H1 (cell line): ENCODE data around the gene PTN. TPM values are rescaled to one million over a fixed set of nuclear protein-coding genes. Genes with fewer than 3 reads are reported as not detected.

Source experiments
- CTCF ChIA-PET: fragments of 300-600 bp; sonication (Branson Sonifier 250); formaldehyde crosslinking; loops from one replicate; lab custom pipeline; 2021; ENCODE audit not compliant: partially characterized antibody; lab: Charles Lee
- POLR2A ChIA-PET: fragments of 300-600 bp; sonication (Branson Sonifier 250); formaldehyde crosslinking; loops from one replicate; lab custom pipeline; 2021; ENCODE audit warnings: inconsistent platforms; ENCODE audit not compliant: partially characterized antibody; lab: Charles Lee
- DNase-seq, 2 experiments: peaks; one replicate each; pipeline versions ENCODE4 v3.0.0 to v3.0.0-alpha.2; 2010 to 2022; ENCODE audit warnings: low spot score in 2 of 2, low read depth in 1 of 2, mixed read lengths in 1 of 2
- FAIRE-seq: peaks from 2 replicates; lab custom pipeline; 2011; peaks lifted over from hg19 to GRCh38; lab: Jason Lieb, UNC
- H2AFZ ChIP-seq: 2 replicates; pipeline ENCODE4 v1.8.1; 2012; ENCODE audit warnings: low read length, inconsistent platforms
- H2AK5ac ChIP-seq: 2 replicates; pipeline ENCODE4 v1.6.1; 2013; ENCODE audit warnings: low read depth, low read length
- H2BK120ac ChIP-seq: replicated peaks from 2 replicates; pipeline ENCODE3; 2013; ENCODE audit warnings: low read depth, low read length, inconsistent platforms
- H2BK12ac ChIP-seq: 2 replicates; pipeline ENCODE4 v1.6.1; 2013; ENCODE audit warnings: low read depth, low read length
- H2BK15ac ChIP-seq: 2 replicates; pipeline ENCODE4 v1.6.1; 2013; ENCODE audit warnings: low read length
- H2BK20ac ChIP-seq: 2 replicates; pipeline ENCODE4 v1.6.1; 2013; ENCODE audit warnings: low read length
- H2BK5ac ChIP-seq: 2 replicates; pipeline ENCODE4 v1.6.1; 2013; ENCODE audit warnings: low read depth, low read length
- H3K14ac ChIP-seq: 2 replicates; pipeline ENCODE4 v1.6.1; 2013; ENCODE audit warnings: inconsistent platforms; ENCODE audit not compliant: insufficient read length
- H3K18ac ChIP-seq: 2 replicates; pipeline ENCODE4 v1.6.1; 2013; ENCODE audit warnings: low read length; ENCODE audit errors: extremely low read depth
- H3K23ac ChIP-seq: 2 replicates; pipeline ENCODE4 v1.6.1; 2013; ENCODE audit warnings: inconsistent platforms; ENCODE audit not compliant: insufficient read length
- H3K23me2 ChIP-seq: 2 replicates; pipeline ENCODE4 v1.6.1; 2013; ENCODE audit warnings: low read depth, low read length
- H3K27ac ChIP-seq: 2 replicates; pipeline ENCODE4 v1.6.1; 2011; ENCODE audit warnings: low read depth, low read length, inconsistent platforms
- H3K27me3 ChIP-seq, 4 experiments: replicated peaks in 1 of 4; 1 replicate in 1 of 4; 2 replicates in 3 of 4; pipeline versions ENCODE4 v1.6.1 to v1.8.1; 2011 to 2013; ENCODE audit warnings: low read length in 3 of 4, mild to moderate bottlenecking in 3 of 4, inconsistent platforms in 2 of 4, mixed read lengths in 2 of 4, moderate library complexity in 1 of 4; ENCODE audit not compliant: control insufficient read depth in 3 of 4, insufficient read depth in 3 of 4; ENCODE audit errors: extremely low read depth in 1 of 4
- H3K36me3 ChIP-seq, 4 experiments: 2 replicates each; pipeline versions ENCODE4 v1.6.1 to v1.8.1; 2011 to 2013; ENCODE audit warnings: mild to moderate bottlenecking in 4 of 4, low read length in 3 of 4, moderate library complexity in 2 of 4, control low read depth in 1 of 4, inconsistent platforms in 1 of 4; ENCODE audit not compliant: insufficient read depth in 4 of 4, control insufficient read depth in 2 of 4
- H3K4ac ChIP-seq: replicated peaks from 2 replicates; pipeline ENCODE3; 2013; ENCODE audit warnings: low read length, low read depth, mixed read lengths, inconsistent platforms; ENCODE audit not compliant: insufficient read length
- H3K4me1 ChIP-seq, 4 experiments: replicated peaks in 1 of 4; 1 replicate in 1 of 4; 2 replicates in 3 of 4; pipeline versions ENCODE4 v1.6.1 to v1.8.1; 2011 to 2013; ENCODE audit warnings: low read length in 3 of 4, inconsistent platforms in 2 of 4, mixed read lengths in 1 of 4; ENCODE audit not compliant: insufficient read depth in 4 of 4, control insufficient read depth in 3 of 4
- H3K4me2 ChIP-seq, 2 experiments: 2 replicates each; pipeline versions ENCODE4 v1.6.1 to v1.8.1; 2011 to 2013; ENCODE audit warnings: low read depth in 2 of 2, low read length in 2 of 2, control low read depth in 1 of 2, inconsistent platforms in 1 of 2, mild to moderate bottlenecking in 1 of 2; ENCODE audit not compliant: insufficient read depth in 1 of 2
- H3K4me3 ChIP-seq, 4 experiments: fragments of 200-600, 300-600 bp in 1 of 4; sonication (generic), shearing (Covaris generic), sonication (Bioruptor Twin) in 1 of 4; 2 replicates each; pipeline versions ENCODE4 v1.5.1 to v1.8.1; 2011 to 2016; ENCODE audit warnings: low read length in 4 of 4, low read depth in 3 of 4, control low read depth in 2 of 4, inconsistent platforms in 2 of 4, mild to moderate bottlenecking in 2 of 4, mixed read lengths in 1 of 4, moderate library complexity in 1 of 4; ENCODE audit not compliant: insufficient read depth in 2 of 4; ENCODE audit errors: extremely low read depth in 1 of 4
- H3K56ac ChIP-seq: replicated peaks from 2 replicates; pipeline ENCODE3; 2013; ENCODE audit warnings: low read depth, mild to moderate bottlenecking, mixed read lengths, low read length, inconsistent platforms; ENCODE audit not compliant: insufficient read length
- H3K79me1 ChIP-seq: 2 replicates; pipeline ENCODE4 v1.6.1; 2013; ENCODE audit warnings: low read depth, low read length, control low read depth
- H3K79me2 ChIP-seq, 2 experiments: 2 replicates each; pipeline versions ENCODE4 v1.6.1 to v1.8.1; 2012 to 2013; ENCODE audit warnings: low read length in 2 of 2, mild to moderate bottlenecking in 2 of 2, inconsistent platforms in 1 of 2; ENCODE audit not compliant: insufficient read depth in 2 of 2, control insufficient read depth in 1 of 2
- H3K9ac ChIP-seq, 4 experiments: replicated peaks in 1 of 4; 1 replicate in 1 of 4; 2 replicates in 3 of 4; pipeline versions ENCODE4 v1.6.1 to v1.8.1; 2011 to 2013; ENCODE audit warnings: low read depth in 3 of 4, low read length in 3 of 4, control low read depth in 2 of 4, mild to moderate bottlenecking in 2 of 4, moderate library complexity in 2 of 4, inconsistent platforms in 1 of 4; ENCODE audit errors: extremely low read depth in 1 of 4
- H3K9me3 ChIP-seq, 2 experiments: 2 replicates each; pipeline versions ENCODE4 v1.6.1 to v1.8.1; 2012 to 2013; ENCODE audit warnings: mild to moderate bottlenecking in 2 of 2, moderate library complexity in 2 of 2, control low read depth in 1 of 2, inconsistent platforms in 1 of 2, low read depth in 1 of 2, low read length in 1 of 2, mixed read lengths in 1 of 2; ENCODE audit not compliant: insufficient read depth in 2 of 2
- H4K20me1 ChIP-seq, 2 experiments: replicated peaks in 1 of 2; 2 replicates each; pipeline versions ENCODE3 to v1.8.1; 2011 to 2013; ENCODE audit warnings: inconsistent platforms in 2 of 2, low read length in 2 of 2, mild to moderate bottlenecking in 1 of 2; ENCODE audit not compliant: insufficient read depth in 2 of 2, control insufficient read depth in 1 of 2
- H4K5ac ChIP-seq: 2 replicates; pipeline ENCODE4 v1.6.1; 2013; ENCODE audit warnings: low read length, low read depth, mixed read lengths, inconsistent platforms; ENCODE audit not compliant: insufficient read length
- H4K8ac ChIP-seq: 2 replicates; pipeline ENCODE4 v1.8.0; 2013; ENCODE audit warnings: mild to moderate bottlenecking, moderate library complexity, low read length, inconsistent platforms; ENCODE audit not compliant: insufficient read depth; ENCODE audit errors: extremely low read depth
- H4K91ac ChIP-seq: replicated peaks from 2 replicates; pipeline ENCODE3; 2013; ENCODE audit warnings: low read length, mixed read lengths, inconsistent platforms; ENCODE audit not compliant: insufficient read length
- ASH2L ChIP-seq: fragments of 200-600, 300-600 bp; sonication (generic); IDR thresholded peaks from one replicate; pipeline ENCODE4 v1.7.1; 2017; ENCODE audit warnings: low read length
- CBX8 ChIP-seq: fragments of 300-800, 300-1000 bp; sonication (generic); IDR thresholded peaks from 2 replicates; pipeline ENCODE4 v1.7.1; 2016; ENCODE audit warnings: low read depth, low read length, borderline replicate concordance
- HDAC6 ChIP-seq: IDR thresholded peaks from one replicate; pipeline ENCODE4 v1.7.1; 2012; ENCODE audit warnings: low read depth, mild to moderate bottlenecking, inconsistent platforms, low read length, moderate library complexity
- JUN ChIP-seq: IDR thresholded peaks from 2 replicates; pipeline ENCODE4 v1.6.1; 2011; ENCODE audit warnings: low read depth, mild to moderate bottlenecking, improper control_type of control experiment, low read length
- JUND ChIP-seq: IDR thresholded peaks from 2 replicates; pipeline ENCODE4 v1.6.1; 2011; ENCODE audit warnings: mild to moderate bottlenecking, improper control_type of control experiment, low read length
- KDM1A ChIP-seq: fragments of 200-600, 300-600 bp; sonication (generic); IDR thresholded peaks from 2 replicates; pipeline ENCODE4 v1.7.1; 2016; ENCODE audit warnings: mild to moderate bottlenecking, low read length, borderline replicate concordance
- KDM4A ChIP-seq: IDR thresholded peaks from one replicate; pipeline ENCODE4 v1.7.1; 2012; ENCODE audit warnings: low read depth, mild to moderate bottlenecking, moderate library complexity, low read length, inconsistent platforms; ENCODE audit not compliant: severe bottlenecking
- PHF8 ChIP-seq: fragments of 200-600 bp; sonication (generic); conservative IDR thresholded peaks from 2 replicates; pipeline ENCODE4 v1.7.1; 2012; ENCODE audit warnings: low read depth, mild to moderate bottlenecking, inconsistent platforms, low read length, moderate library complexity
- RBBP5 ChIP-seq: IDR thresholded peaks from 2 replicates; pipeline ENCODE4 v1.7.1; 2012; ENCODE audit warnings: low read depth, mild to moderate bottlenecking, inconsistent platforms, low read length, moderate library complexity, borderline replicate concordance
- SIRT6 ChIP-seq: IDR thresholded peaks from one replicate; pipeline ENCODE4 v1.7.1; 2012; ENCODE audit warnings: low read length, inconsistent platforms
- SIX5 ChIP-seq: IDR thresholded peaks from 2 replicates; pipeline ENCODE4 v1.6.1; 2011; ENCODE audit warnings: mild to moderate bottlenecking, low read depth, low read length
- SP1 ChIP-seq: IDR thresholded peaks from 2 replicates; pipeline ENCODE4 v1.6.1; 2011; ENCODE audit warnings: low read depth, low read length
- SP4 ChIP-seq: IDR thresholded peaks from 2 replicates; pipeline ENCODE4 v1.6.1; 2012; ENCODE audit warnings: low read length, inconsistent platforms
- WGBS, 2 experiments: shearing (Covaris generic) in 1 of 2; methylation state at CpG; one replicate each; pipeline versions ENCODE4 v1.1.6 to v1.1.7; 2013 to 2015; ENCODE audit warnings: low lambda C conversion rate in 2 of 2, mixed read lengths in 2 of 2, inconsistent platforms in 1 of 2, low coverage in 1 of 2, missing lambda C conversion rate in 1 of 2; ENCODE audit not compliant: insufficient replicate concordance in 2 of 2, insufficient coverage in 1 of 2, insufficient read length in 1 of 2; ENCODE audit errors: extremely low coverage in 1 of 2, missing lambda C conversion rate in 1 of 2; 5-methylcytosine and 5-hydroxymethylcytosine counted together
- polyA plus RNA-seq, 7 experiments: library from polyadenylated mRNA; depleted of rRNA in 3 of 7; stranded (reverse) in 5 of 7; unstranded in 2 of 7; fragments of >200 nt in 5 of 7; fragments of 200-250 nt in 2 of 7; gene quantifications; 1 replicate in 5 of 7; 2 replicates in 1 of 7; 4 replicates in 1 of 7; pipeline versions ENCODE4 v1.2.1 to v1.2.3, GENCODE V29; 2011 to 2013; ENCODE audit warnings: missing spikeins in 2 of 7, mixed read lengths in 2 of 7
- total RNA-seq: library from RNA; stranded (reverse); fragmentation: NEBNext Ultra II Directional; extraction: Animal tissue kit (Norgen Biotek cat#: 25700); gene quantifications from 2 replicates; pipeline ENCODE4 v1.2.1, GENCODE V29; 2021
- TF ChIP-seq, protein P1 (sequence below): IDR thresholded peaks from 2 replicates; pipeline ENCODE4 v1.6.1; 2012; ENCODE audit warnings: low read length, inconsistent platforms

PTN gene
- total and polyA plus RNA-seq, 2 of the 8 experiments (the other 6 are each of a cell fraction or from before 2014, with no cell fraction given) = 23.1 to 27.8 TPM

DNA sequence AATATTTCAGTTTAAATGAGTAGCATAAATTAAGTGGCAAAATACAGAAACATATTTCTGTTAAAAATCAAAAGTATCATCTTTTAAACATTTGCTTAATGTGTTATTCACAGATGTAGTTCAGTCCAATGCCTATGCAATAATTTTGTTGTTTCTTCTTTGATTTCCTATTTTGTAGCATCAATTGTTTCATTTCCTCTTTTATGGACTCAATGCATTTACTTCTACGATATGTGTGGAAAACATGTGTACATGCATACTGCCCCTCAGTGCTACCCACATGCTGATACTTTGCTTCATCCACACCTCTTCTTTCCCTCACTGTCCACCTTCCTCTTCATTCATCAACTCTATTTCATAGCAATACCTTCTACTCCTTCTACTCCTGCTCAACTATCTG lies 108.1 kb downstream of the PTN start:
- no peaks in the 10 kb centered on the region for H3K23me2 ChIP-seq
- H3K23ac ChIP-seq = no peak overlapping the region
- no peak overlapping the region for H3K18ac ChIP-seq
- no peak overlapping the region for H2BK120ac ChIP-seq
- H3K36me3 ChIP-seq = no peaks in the 10 kb centered on the region
- H3K79me2 ChIP-seq = no peaks in the 10 kb centered on the region
- no peak overlapping the region for H2BK15ac ChIP-seq
- H3K27ac ChIP-seq = no peak overlapping the region
- H3K56ac ChIP-seq = no peak overlapping the region
- FAIRE-seq (no peak), DNase-seq (no peak)
- H4K8ac ChIP-seq = no peak overlapping the region
- no peak overlapping the region for H2BK20ac ChIP-seq
- no peak overlapping the region for H2AFZ ChIP-seq
- no peaks in the 10 kb centered on the region for H3K79me1 ChIP-seq
- no peak overlapping the region for H2AK5ac ChIP-seq
- no peaks in the 10 kb centered on the region for H3K9me3 ChIP-seq
- CTCF ChIA-PET = no interaction called here
- H3K4me1 ChIP-seq = no peaks in the 10 kb centered on the region
- POLR2A ChIA-PET = no interaction called here
- H2BK12ac ChIP-seq = no peak overlapping the region
- H4K5ac ChIP-seq = no peak overlapping the region
- no peak overlapping the region for H2BK5ac ChIP-seq
- 100% methylated on average over 1 of the region's 1 CpG; no CpG with 5 or more reads in 1 of the 2 experiments for WGBS, 2 experiments
- H3K4me2 ChIP-seq = no peak overlapping the region
- H3K9ac ChIP-seq = no peak overlapping the region
- H4K20me1 ChIP-seq = no peaks in the 10 kb centered on the region
- no peak overlapping the region for H3K14ac ChIP-seq
- H4K91ac ChIP-seq = no peak overlapping the region
- H3K4ac ChIP-seq = no peak overlapping the region
- no peaks in the 10 kb centered on the region; a peak in 1 of 7 replicates for H3K27me3 ChIP-seq
- no peak overlapping the region for H3K4me3 ChIP-seq
- TF ChIP-seq HDAC6 (no peak), ASH2L (no peak), SP4 (no peak), JUN (no peak), KDM4A (no peak), SIX5 (no peak), RBBP5 (no peak), SP1 (no peak), KDM1A (no peak), SIRT6 (no peak), CBX8 (no peak), JUND (no peak), PHF8 (no peak)
- TF ChIP-seq, protein P1, sequence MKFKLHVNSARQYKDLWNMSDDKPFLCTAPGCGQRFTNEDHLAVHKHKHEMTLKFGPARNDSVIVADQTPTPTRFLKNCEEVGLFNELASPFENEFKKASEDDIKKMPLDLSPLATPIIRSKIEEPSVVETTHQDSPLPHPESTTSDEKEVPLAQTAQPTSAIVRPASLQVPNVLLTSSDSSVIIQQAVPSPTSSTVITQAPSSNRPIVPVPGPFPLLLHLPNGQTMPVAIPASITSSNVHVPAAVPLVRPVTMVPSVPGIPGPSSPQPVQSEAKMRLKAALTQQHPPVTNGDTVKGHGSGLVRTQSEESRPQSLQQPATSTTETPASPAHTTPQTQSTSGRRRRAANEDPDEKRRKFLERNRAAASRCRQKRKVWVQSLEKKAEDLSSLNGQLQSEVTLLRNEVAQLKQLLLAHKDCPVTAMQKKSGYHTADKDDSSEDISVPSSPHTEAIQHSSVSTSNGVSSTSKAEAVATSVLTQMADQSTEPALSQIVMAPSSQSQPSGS = no peak
